ENCODE measurements around the gene ZNF407. TPM values are rescaled to one million over a fixed set of nuclear protein-coding genes. Genes with fewer than 3 reads are reported as not detected.

The ZNF407 gene
- total RNA-seq, 1 donor from 2014 or later: 16.1 TPM

GRCh38 chr18:74836296-74837139, 238.8 kb downstream of the ZNF407 start:
- DNase-seq (no peak), ATAC-seq (peak; percentile 29 to 38)
- Histone ChIP-seq H3K36me3 (no peaks in the 10 kb centered on the region), H3K27me3 (ENCODE audit: low read depth) (no peaks in the 10 kb centered on the region), H3K4me3 (no peak overlapping the region), H3K4me1 (no peaks in the 10 kb centered on the region), H3K27ac (no peak overlapping the region), H3K9me3 (no peaks in the 10 kb centered on the region)
- intact Hi-C loops (cut with DNase I): no loop called here
- TF ChIP-seq CTCF (IDR thresholded peaks at IDR 0.05): no peak

- H3K36me3 ChIP-seq: no peaks in the 10 kb centered on the region
- H3K4me1 ChIP-seq: no peaks in the 10 kb centered on the region
- no peaks in the 10 kb centered on the region for H3K9me3 ChIP-seq
- peak overlapping the region; percentile 32 for H3K27ac ChIP-seq
- DNase-seq (no peak), ATAC-seq (peak in 1 of 2 donors; percentile 19)
- no peak for TF ChIP-seq CTCF (IDR thresholded peaks at IDR 0.05)
- intact Hi-C loops (cut with DNase I): no loop called here
- H3K27me3 ChIP-seq (ENCODE audit: low read depth): no peaks in the 10 kb centered on the region
- no peak overlapping the region for H3K4me3 ChIP-seq
These were observed 243.0 kb downstream of the ZNF407 start for GRCh38 chr18:74840492-74841167.

- no peak for TF ChIP-seq CTCF (IDR thresholded peaks at IDR 0.05)
- no peak for ATAC-seq
These were observed 243.6 kb downstream of the ZNF407 start for GRCh38 chr18:74841248-74841647.

GRCh38 chr18:74849301-74849700, 251.6 kb downstream of the ZNF407 start:
- no peaks in the 10 kb centered on the region for H3K9me3 ChIP-seq
- no peaks in the 10 kb centered on the region for H3K36me3 ChIP-seq
- DNase-seq: no peak
- H3K27me3 ChIP-seq (ENCODE audit: low read depth): no peaks in the 10 kb centered on the region
- ATAC-seq: no peak
- H3K4me3 ChIP-seq: no peak overlapping the region
- no peak overlapping the region for H3K27ac ChIP-seq
- TF ChIP-seq CTCF (IDR thresholded peaks at IDR 0.05): no peak
- intact Hi-C loops (cut with DNase I): no loop called here
- H3K4me1 ChIP-seq: no peaks in the 10 kb centered on the region

More at GRCh38 chr18:74841248-74841647, 243.6 kb downstream of the ZNF407 start:
- DNase-seq: no peak
- H3K9me3 ChIP-seq: no peaks in the 10 kb centered on the region
- H3K36me3 ChIP-seq: no peaks in the 10 kb centered on the region
- peak overlapping the region; percentile 32 for H3K27ac ChIP-seq
- H3K4me1 ChIP-seq: no peaks in the 10 kb centered on the region
- H3K27me3 ChIP-seq (ENCODE audit: low read depth): no peaks in the 10 kb centered on the region
- H3K4me3 ChIP-seq: no peak overlapping the region
- intact Hi-C loops (cut with DNase I): no loop called here

GRCh38 chr18:74856434-74856833, 258.8 kb downstream of the ZNF407 start:
- Histone ChIP-seq H3K4me3 (no peak overlapping the region), H3K9me3 (no peaks in the 10 kb centered on the region), H3K27me3 (ENCODE audit: low read depth) (no peaks in the 10 kb centered on the region), H3K36me3 (no peaks in the 10 kb centered on the region), H3K27ac (no peak overlapping the region), H3K4me1 (no peaks in the 10 kb centered on the region)
- intact Hi-C loops (cut with DNase I): no loop called here
- ATAC-seq: no peak
- TF ChIP-seq CTCF (IDR thresholded peaks at IDR 0.05): no peak
- DNase-seq: no peak
